ENCODE results near the gene CCNG2.
"Not testable (repeated sequence)": the region's sequence is repeated elsewhere in the genome, so short reads cannot be mapped to it uniquely, and the experiment has no call there.

Gene CCNG2

GRCh38 chr4:77156912-77157858 lies at the start of gene CCNG2:
CCNG2 (plus strand) TSS chr4:77157207; CDS start chr4:77158533, 1,326 bp downstream.
- peak; percentile 77 for DNase-seq (ENCODE audit: low spot score)

- DNase-seq (ENCODE audit: low spot score), result no peak
Observed at GRCh38 chr4:77110730-77111129, 46.3 kb upstream of the CCNG2 start.

GRCh38 chr4:77113069-77113468 lies 43.9 kb upstream of the CCNG2 start:
- DNase-seq (ENCODE audit: low spot score), result no peak

GRCh38 chr4:77117721-77118120 lies 39.3 kb upstream of the CCNG2 start:
- DNase-seq (ENCODE audit: low spot score), result no peak

- no peak for DNase-seq (ENCODE audit: low spot score)
Observed at GRCh38 chr4:77120886-77121508, 36.0 kb upstream of the CCNG2 start.

GRCh38 chr4:77121736-77122240 lies 35.2 kb upstream of the CCNG2 start:
- no peak for DNase-seq (ENCODE audit: low spot score)

- no peak for DNase-seq (ENCODE audit: low spot score)
Observed at GRCh38 chr4:77122656-77123055, 34.4 kb upstream of the CCNG2 start.

- DNase-seq (ENCODE audit: low spot score), result no peak
Observed at GRCh38 chr4:77123411-77123810, 33.6 kb upstream of the CCNG2 start.

- DNase-seq (ENCODE audit: low spot score), result no peak
Observed at GRCh38 chr4:77124576-77124975, 32.4 kb upstream of the CCNG2 start.

GRCh38 chr4:77125961-77126360 lies 31.0 kb upstream of the CCNG2 start:
- DNase-seq (ENCODE audit: low spot score), result no peak

GRCh38 chr4:77126809-77127208 lies 30.2 kb upstream of the CCNG2 start:
- no peak for DNase-seq (ENCODE audit: low spot score)

GRCh38 chr4:77127215-77127614 lies 29.8 kb upstream of the CCNG2 start:
- no peak for DNase-seq (ENCODE audit: low spot score)

- DNase-seq (ENCODE audit: low spot score), result no peak
Observed at GRCh38 chr4:77127837-77128621, 29.0 kb upstream of the CCNG2 start.

- no peak for DNase-seq (ENCODE audit: low spot score)
Observed at GRCh38 chr4:77132652-77133312, 24.2 kb upstream of the CCNG2 start.

- not testable (repeated sequence) for DNase-seq (ENCODE audit: low spot score)
Observed at GRCh38 chr4:77137448-77137847, 19.6 kb upstream of the CCNG2 start.

GRCh38 chr4:77141964-77142645 lies 14.9 kb upstream of the CCNG2 start:
- DNase-seq (ENCODE audit: low spot score), result no peak

- no peak for DNase-seq (ENCODE audit: low spot score)
Observed at GRCh38 chr4:77142646-77143028, 14.4 kb upstream of the CCNG2 start.

GRCh38 chr4:77143091-77143490 lies 13.9 kb upstream of the CCNG2 start:
- no peak for DNase-seq (ENCODE audit: low spot score)

- no peak for DNase-seq (ENCODE audit: low spot score)
Observed at GRCh38 chr4:77145842-77146185, 11.2 kb upstream of the CCNG2 start.

- no peak for DNase-seq (ENCODE audit: low spot score)
Observed at GRCh38 chr4:77146186-77147078, 10.6 kb upstream of the CCNG2 start.
